Endothelial cell of umbilical vein (primary cell): Measurements from ENCODE around the gene TEKT5. TPM values are rescaled to one million over a fixed set of nuclear protein-coding genes. Genes with fewer than 3 reads are reported as not detected.

Experiments
- BruUV-seq: library from RNA; stranded (reverse); fragments of 400-500 nt; replicated peaks from 2 replicates; lab custom pipeline; 2021; lab: Mats Ljungman, UMichigan
- CTCF ChIA-PET: fragments of 300-600, 350-600 bp; sonication (Branson Sonifier 250); formaldehyde crosslinking; loops from one replicate; lab custom pipeline; 2021; ENCODE audit warnings: antibody characterized with exemption, inconsistent platforms; lab: Charles Lee
- POLR2A ChIA-PET: fragments of 300-600, 350-600 bp; sonication (Branson Sonifier 250); formaldehyde crosslinking; loops from one replicate; lab custom pipeline; 2021; ENCODE audit warnings: antibody characterized with exemption, inconsistent platforms; lab: Charles Lee
- DNase-seq: peaks from one replicate; pipeline ENCODE4 v3.0.0-alpha.2; 2011; ENCODE audit warnings: low read depth, low spot score
- FAIRE-seq: peaks from 2 replicates; lab custom pipeline; 2011; peaks lifted over from hg19 to GRCh38; lab: Jason Lieb, UNC
- H2AFZ ChIP-seq: 2 replicates; pipeline ENCODE4 v1.6.0; 2012; ENCODE audit warnings: low read depth, low read length, control low read depth, inconsistent platforms
- H3K27ac ChIP-seq: 2 replicates; pipeline ENCODE4 v1.5.1; 2011; ENCODE audit warnings: low read depth, mild to moderate bottlenecking, control low read depth, low read length, moderate library complexity; ENCODE audit not compliant: insufficient read depth
- H3K27me3 ChIP-seq, 2 experiments: 2 replicates each; pipeline versions ENCODE4 v1.6.0 to v1.6.1; 2011; ENCODE audit warnings: low read length in 2 of 2, mixed read lengths in 1 of 2; ENCODE audit not compliant: control insufficient read depth in 2 of 2, insufficient read depth in 2 of 2
- H3K36me3 ChIP-seq, 2 experiments: 2 replicates in 1 of 2; 3 replicates in 1 of 2; pipeline ENCODE4 v1.5.1; 2011; ENCODE audit warnings: low read length in 2 of 2, mild to moderate bottlenecking in 1 of 2, moderate library complexity in 1 of 2; ENCODE audit not compliant: control insufficient read depth in 2 of 2, insufficient read depth in 2 of 2; ENCODE audit errors: extremely low read depth in 1 of 2
- H3K4me1 ChIP-seq: 3 replicates; pipeline ENCODE4 v1.5.1; 2011; ENCODE audit warnings: mild to moderate bottlenecking, low read length; ENCODE audit not compliant: control insufficient read depth, insufficient read depth; ENCODE audit errors: extremely low read depth
- H3K4me2 ChIP-seq: 2 replicates; pipeline ENCODE4 v1.6.1; 2011; ENCODE audit warnings: low read length, control low read depth, mixed read lengths; ENCODE audit not compliant: insufficient read depth
- H3K4me3 ChIP-seq, 3 experiments: fragments of 200-600 bp in 1 of 3; sonication (generic), shearing (Covaris generic) in 1 of 3; replicated peaks in 1 of 3; 2 replicates each; pipeline ENCODE4 v1.5.1; 2011 to 2016; ENCODE audit warnings: control low read depth in 3 of 3, low read length in 3 of 3, mild to moderate bottlenecking in 2 of 3, inconsistent platforms in 1 of 3, low read depth in 1 of 3, moderate library complexity in 1 of 3; ENCODE audit not compliant: insufficient read depth in 1 of 3
- H3K79me2 ChIP-seq: 2 replicates; pipeline ENCODE4 v1.6.0; 2012; ENCODE audit warnings: low read length, inconsistent platforms; ENCODE audit not compliant: control insufficient read depth, insufficient read depth
- H3K9ac ChIP-seq: replicated peaks from 2 replicates; pipeline ENCODE3; 2011; ENCODE audit warnings: low read length, control low read depth; ENCODE audit not compliant: insufficient read depth; ENCODE audit errors: extremely low read depth
- H3K9me1 ChIP-seq: replicated peaks from 3 replicates; pipeline ENCODE4 v1.6.0; 2011; ENCODE audit warnings: mild to moderate bottlenecking, low read length; ENCODE audit not compliant: control insufficient read depth, insufficient read depth; ENCODE audit errors: extremely low read depth
- H3K9me3 ChIP-seq: replicated peaks from 2 replicates; pipeline ENCODE4 v1.5.1; 2012; ENCODE audit warnings: low read length, inconsistent platforms; ENCODE audit not compliant: control insufficient read depth, insufficient read depth
- H4K20me1 ChIP-seq: replicated peaks from 2 replicates; pipeline ENCODE3; 2011; ENCODE audit warnings: mild to moderate bottlenecking, low read length; ENCODE audit not compliant: control insufficient read depth, insufficient read depth; ENCODE audit errors: extremely low read depth
- CTCF ChIP-seq, 2 donors: IDR thresholded peaks; 1 replicate in 1 of 2; 2 replicates in 1 of 2; pipeline ENCODE4 v1.5.1; 2011; ENCODE audit warnings: low read length in 2 of 2, mild to moderate bottlenecking in 2 of 2, moderate library complexity in 2 of 2, control low read depth in 1 of 2, inconsistent platforms in 1 of 2, low read depth in 1 of 2; ENCODE audit not compliant: insufficient read depth in 1 of 2; ENCODE audit errors: extremely low read depth in 1 of 2
- EZH2 ChIP-seq: IDR thresholded peaks from 2 replicates; pipeline ENCODE4 v1.6.1; 2012; ENCODE audit warnings: borderline replicate concordance, low read depth, mild to moderate bottlenecking, moderate library complexity, low read length, inconsistent platforms; ENCODE audit not compliant: severe bottlenecking
- FOS ChIP-seq: IDR thresholded peaks from 2 replicates; pipeline ENCODE4 v1.6.1; 2011; ENCODE audit warnings: mild to moderate bottlenecking, low read length, moderate library complexity, borderline replicate concordance; ENCODE audit not compliant: insufficient read depth
- GATA2 ChIP-seq: IDR thresholded peaks from 2 replicates; pipeline ENCODE4 v1.7.0; 2011; ENCODE audit warnings: low read depth, mild to moderate bottlenecking, moderate library complexity, mixed read lengths, low read length; ENCODE audit not compliant: insufficient read length, insufficient read depth
- JUN ChIP-seq: IDR thresholded peaks from 2 replicates; pipeline ENCODE4 v1.6.1; 2011; ENCODE audit warnings: borderline replicate concordance, low read depth; ENCODE audit not compliant: insufficient read length, insufficient read depth
- MAX ChIP-seq: IDR thresholded peaks from 2 replicates; pipeline ENCODE4 v1.6.1; 2011; ENCODE audit not compliant: insufficient read depth, insufficient read length
- MYC ChIP-seq: IDR thresholded peaks from one replicate; pipeline ENCODE4 v1.6.1; 2011; ENCODE audit warnings: mild to moderate bottlenecking, low read depth, low read length
- POLR2A ChIP-seq: IDR thresholded peaks from 2 replicates; pipeline ENCODE4 v1.6.1; 2012; ENCODE audit warnings: low read depth, mild to moderate bottlenecking, control low read depth, low read length
- POLR2AphosphoS5 ChIP-seq: IDR thresholded peaks from 2 replicates; pipeline ENCODE4 v1.6.1; 2012; ENCODE audit warnings: low read depth, mild to moderate bottlenecking, control low read depth, low read length, moderate library complexity; ENCODE audit not compliant: insufficient read depth
- dilution Hi-C: fragments of 300-500 bp; cut with MboI; formaldehyde crosslinking; loops from one replicate; pipeline ENCODE4 v1.15.0; 2019; ENCODE audit warnings: low sequenced_read_pairs; ENCODE audit not compliant: extremely low pct_ligation_motif_present
- intact Hi-C: fragments of 100-400 bp; cut with micrococcal nuclease; formaldehyde crosslinking; loops from one replicate; pipeline ENCODE4 v1.10.0; 2022
- polyA plus RNA-seq, 4 experiments: library from polyadenylated mRNA; depleted of rRNA in 3 of 4; stranded (reverse) in 3 of 4; unstranded in 1 of 4; fragments of >200 nt; gene quantifications; 2 replicates each; pipeline versions ENCODE4 v1.2.1 to v1.2.3, GENCODE V29; 2011 to 2012; ENCODE audit warnings: missing spikeins in 1 of 4
- total RNA-seq: library from RNA; stranded (reverse); gene quantifications from 2 replicates; pipeline ENCODE4 v1.2.3, GENCODE V29; 2021

Gene TEKT5
- total and polyA plus RNA-seq, 2 donors (not counting 3 experiments of a cell fraction or from before 2014, with no cell fraction given), result not detected

GRCh38 chr16:10606607-10607006 lies 88.1 kb downstream of the TEKT5 start:
- H3K9me1 ChIP-seq, result no peaks in the 10 kb centered on the region
- no peaks in the 10 kb centered on the region for H3K36me3 ChIP-seq
- H3K27me3 ChIP-seq, result no peaks in the 10 kb centered on the region
- H4K20me1 ChIP-seq, result no peaks in the 10 kb centered on the region
- no peak overlapping the region for H3K4me3 ChIP-seq
- no peaks in the 10 kb centered on the region for H3K79me2 ChIP-seq
- BruUV-seq, result no TSS peak
- intact Hi-C loops (no loop called here), dilution Hi-C loops (no loop called here)
- no peak for TF ChIP-seq POLR2AphosphoS5
- TF ChIP-seq POLR2A, result no peak
- no peak for TF ChIP-seq GATA2
- TF ChIP-seq JUN, result no peak
- TF ChIP-seq MYC, result no peak
- TF ChIP-seq MAX, result no peak
- no peak for TF ChIP-seq EZH2
- TF ChIP-seq FOS, result no peak
- TF ChIP-seq CTCF (IDR thresholded peaks at IDR 0.05; ENCODE audit: extremely low read depth in 1 of 2, insufficient read depth in 1 of 2, low read depth in 1 of 2, low read length in 2 of 2), result no peak
- POLR2A ChIA-PET, result no interaction called here
- H3K9me3 ChIP-seq, result no peaks in the 10 kb centered on the region
- DNase-seq, result no peak
- CTCF ChIA-PET, result interaction anchor here (0.9 kb wide), 1 partner anchor 84 kb away, joined by 3 read pairs; no protein-coding TSS in a partner anchor
- H3K4me2 ChIP-seq, result no peak overlapping the region
- H3K27ac ChIP-seq, result no peak overlapping the region
- no peak overlapping the region for H2AFZ ChIP-seq
- no peak for FAIRE-seq
- no peaks in the 10 kb centered on the region for H3K4me1 ChIP-seq
- H3K9ac ChIP-seq, result no peak overlapping the region
